Measurements from ENCODE around the gene TIPRL. TPM values are rescaled to one million over a fixed set of nuclear protein-coding genes. Genes with fewer than 3 reads are reported as not detected.
"Not testable (repeated sequence)": the region's sequence is repeated elsewhere in the genome, so short reads cannot be mapped to it uniquely, and the experiment has no call there.

The TIPRL gene
- total RNA-seq, 1 donor from 2014 or later: 23.8 TPM

DNA sequence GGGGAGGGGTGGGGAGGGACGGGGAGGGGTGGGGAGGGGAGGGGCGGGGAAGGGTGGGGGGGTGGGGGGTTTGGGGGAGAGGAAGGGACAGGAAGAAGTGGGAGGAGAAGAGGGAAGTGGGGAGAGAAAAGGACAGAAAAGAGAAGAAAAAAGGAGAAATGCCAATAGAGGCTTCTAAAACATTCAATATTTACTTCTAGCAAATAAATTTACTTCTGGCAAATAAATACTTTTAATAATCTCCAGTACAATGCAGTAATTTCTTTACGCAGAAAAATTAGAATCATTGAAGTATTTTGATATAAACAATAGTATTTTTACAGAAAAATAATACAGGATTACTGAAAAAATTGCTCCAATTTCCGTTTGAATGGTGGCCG lies 32.6 kb upstream of the TIPRL start:
- no peak overlapping the region for H3K4me3 ChIP-seq (ENCODE audit: low read depth, low read length)
- no peak for DNase-seq (ENCODE audit: low read depth)
- TF ChIP-seq, protein P1, sequence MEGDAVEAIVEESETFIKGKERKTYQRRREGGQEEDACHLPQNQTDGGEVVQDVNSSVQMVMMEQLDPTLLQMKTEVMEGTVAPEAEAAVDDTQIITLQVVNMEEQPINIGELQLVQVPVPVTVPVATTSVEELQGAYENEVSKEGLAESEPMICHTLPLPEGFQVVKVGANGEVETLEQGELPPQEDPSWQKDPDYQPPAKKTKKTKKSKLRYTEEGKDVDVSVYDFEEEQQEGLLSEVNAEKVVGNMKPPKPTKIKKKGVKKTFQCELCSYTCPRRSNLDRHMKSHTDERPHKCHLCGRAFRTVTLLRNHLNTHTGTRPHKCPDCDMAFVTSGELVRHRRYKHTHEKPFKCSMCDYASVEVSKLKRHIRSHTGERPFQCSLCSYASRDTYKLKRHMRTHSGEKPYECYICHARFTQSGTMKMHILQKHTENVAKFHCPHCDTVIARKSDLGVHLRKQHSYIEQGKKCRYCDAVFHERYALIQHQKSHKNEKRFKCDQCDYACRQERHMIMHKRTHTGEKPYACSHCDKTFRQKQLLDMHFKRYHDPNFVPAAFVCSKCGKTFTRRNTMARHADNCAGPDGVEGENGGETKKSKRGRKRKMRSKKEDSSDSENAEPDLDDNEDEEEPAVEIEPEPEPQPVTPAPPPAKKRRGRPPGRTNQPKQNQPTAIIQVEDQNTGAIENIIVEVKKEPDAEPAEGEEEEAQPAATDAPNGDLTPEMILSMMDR (conservative IDR thresholded peaks at IDR 0.05; ENCODE audit: low read depth, low read length): no peak

DNA sequence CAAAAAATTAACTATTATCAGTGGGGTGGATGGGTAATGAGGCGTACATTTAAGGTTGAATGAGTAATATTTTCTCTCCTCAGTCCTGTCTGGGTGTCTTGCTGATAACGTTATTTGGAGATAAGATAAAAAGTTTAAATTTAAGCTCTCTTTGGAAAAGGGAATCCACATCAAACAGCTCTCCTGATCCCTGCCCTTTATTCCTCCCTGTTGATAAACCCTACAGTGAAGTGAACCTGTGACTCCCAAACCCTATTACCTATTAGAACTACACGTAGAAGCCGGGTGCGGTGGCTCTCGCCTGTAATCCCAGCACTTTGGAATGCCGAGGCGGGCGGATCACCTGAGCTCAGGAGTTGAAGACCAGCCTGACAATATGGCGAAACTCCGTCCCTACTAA lies 32.1 kb upstream of the TIPRL start:
- DNase-seq (ENCODE audit: low read depth): no peak
- H3K4me3 ChIP-seq (ENCODE audit: low read depth, low read length): no peak overlapping the region
- TF ChIP-seq, protein P1 (conservative IDR thresholded peaks at IDR 0.05; ENCODE audit: low read depth, low read length): no peak

DNA sequence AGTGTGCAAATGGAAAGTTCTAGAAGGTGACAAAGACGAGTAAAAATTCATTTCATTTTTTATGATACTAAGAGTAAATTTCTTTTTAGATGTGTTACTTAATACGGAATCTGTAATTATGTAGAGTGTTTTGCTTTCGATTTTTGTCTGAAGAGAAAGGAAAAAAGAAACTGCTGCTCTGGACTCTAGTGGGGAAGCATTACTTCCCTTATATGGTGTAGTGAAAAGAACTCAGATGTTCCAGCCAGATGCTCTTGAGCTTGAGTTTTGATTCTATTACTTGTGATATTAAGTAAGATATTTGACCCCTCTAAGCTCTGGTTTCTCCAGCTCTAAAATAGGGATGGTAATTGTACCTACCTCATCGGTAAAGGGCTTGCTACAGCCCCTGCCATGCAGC lies 29.8 kb upstream of the TIPRL start:
- DNase-seq (ENCODE audit: low read depth): no peak
- H3K4me3 ChIP-seq (ENCODE audit: low read depth, low read length): no peak overlapping the region
- TF ChIP-seq, protein P1 (conservative IDR thresholded peaks at IDR 0.05; ENCODE audit: low read depth, low read length): no peak

DNA sequence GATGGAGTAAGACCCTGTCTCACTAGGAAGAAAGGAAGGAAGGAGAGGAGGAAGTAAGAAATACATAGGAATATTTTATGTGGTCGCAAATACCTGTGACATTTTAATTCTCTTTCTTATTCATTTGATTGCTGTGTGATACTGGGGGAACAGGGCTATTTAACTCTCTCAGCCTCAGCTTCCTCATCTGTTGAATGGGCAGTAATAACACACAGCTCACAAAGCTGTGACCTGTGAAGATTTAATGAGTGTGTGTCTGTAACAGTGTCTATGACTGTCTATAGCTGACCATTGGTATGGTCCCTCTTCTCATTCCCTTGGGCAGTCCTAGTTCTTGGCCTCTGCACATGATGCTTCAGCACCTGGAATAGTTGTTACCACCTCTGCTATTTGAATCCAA lies 28.5 kb upstream of the TIPRL start:
- TF ChIP-seq, protein P1 (conservative IDR thresholded peaks at IDR 0.05; ENCODE audit: low read depth, low read length): no peak
- no peak overlapping the region for H3K4me3 ChIP-seq (ENCODE audit: low read depth, low read length)
- DNase-seq (ENCODE audit: low read depth): no peak

DNA sequence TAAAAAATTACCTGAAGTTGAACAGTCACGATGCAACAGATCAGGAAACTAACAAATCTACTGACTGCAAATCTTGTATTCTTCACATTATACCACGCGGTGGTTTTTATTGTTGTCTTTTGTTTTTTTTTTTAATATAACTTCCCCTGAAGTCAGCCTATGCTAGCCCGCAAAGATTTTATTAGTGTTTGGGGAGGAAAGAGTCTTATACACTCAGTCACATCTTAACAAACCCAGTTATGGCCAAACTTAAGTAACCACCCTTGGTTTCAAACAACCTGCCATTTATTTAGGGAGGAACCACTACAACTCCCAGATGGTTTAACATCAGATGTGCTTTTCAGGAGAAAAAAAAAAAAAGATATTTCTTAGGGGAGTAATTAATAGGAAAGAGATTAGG lies 26.8 kb upstream of the TIPRL start:
- no peak overlapping the region for H3K4me3 ChIP-seq (ENCODE audit: low read depth, low read length)
- no peak for DNase-seq (ENCODE audit: low read depth)
- TF ChIP-seq, protein P1 (conservative IDR thresholded peaks at IDR 0.05; ENCODE audit: low read depth, low read length): no peak

DNA sequence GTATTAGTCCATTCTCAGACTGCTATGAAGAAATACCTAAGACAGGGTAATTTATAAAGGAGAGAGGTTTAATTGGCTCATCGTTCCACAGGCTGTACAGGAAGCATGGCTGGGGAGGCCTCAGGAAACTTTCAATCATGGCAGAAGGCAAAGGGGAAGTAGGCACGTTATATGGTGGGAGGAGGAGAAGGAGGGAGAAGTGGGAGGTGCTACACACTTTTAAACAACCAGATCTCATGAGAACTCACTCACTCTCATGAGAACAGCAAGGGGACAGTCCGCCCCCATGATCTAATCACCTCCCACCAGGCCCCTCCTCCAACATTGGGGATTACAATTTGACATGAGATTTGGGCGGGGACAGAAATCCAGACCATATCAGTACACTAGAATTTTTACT lies 24.1 kb upstream of the TIPRL start:
- H3K4me3 ChIP-seq (ENCODE audit: low read depth, low read length): not testable (repeated sequence)

DNA sequence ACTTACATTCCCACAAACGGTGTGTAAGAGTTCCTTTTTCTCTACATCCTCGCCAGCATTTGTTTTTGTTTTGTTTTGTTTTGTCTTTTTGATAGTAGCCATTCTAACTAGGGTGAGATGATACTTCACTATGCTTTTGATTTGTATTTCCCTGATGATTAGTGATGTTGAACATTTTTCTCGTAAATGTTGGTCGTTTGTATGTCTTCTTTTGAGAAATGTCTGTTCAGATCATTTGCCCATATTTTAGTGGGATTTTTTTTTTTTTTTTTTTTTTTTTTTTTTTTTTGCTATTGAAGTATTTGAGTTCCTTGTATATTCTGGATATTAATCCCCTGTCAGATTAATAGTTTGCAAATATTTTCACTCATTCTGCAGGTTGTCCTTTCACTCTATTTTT lies 22.9 kb upstream of the TIPRL start:
- TF ChIP-seq, protein P1 (conservative IDR thresholded peaks at IDR 0.05; ENCODE audit: low read depth, low read length): no peak
- no peak overlapping the region for H3K4me3 ChIP-seq (ENCODE audit: low read depth, low read length)
- no peak for DNase-seq (ENCODE audit: low read depth)

More for the DNA sequence above, 24.1 kb upstream of the TIPRL start:
- DNase-seq (ENCODE audit: low read depth): not testable (repeated sequence)

DNA sequence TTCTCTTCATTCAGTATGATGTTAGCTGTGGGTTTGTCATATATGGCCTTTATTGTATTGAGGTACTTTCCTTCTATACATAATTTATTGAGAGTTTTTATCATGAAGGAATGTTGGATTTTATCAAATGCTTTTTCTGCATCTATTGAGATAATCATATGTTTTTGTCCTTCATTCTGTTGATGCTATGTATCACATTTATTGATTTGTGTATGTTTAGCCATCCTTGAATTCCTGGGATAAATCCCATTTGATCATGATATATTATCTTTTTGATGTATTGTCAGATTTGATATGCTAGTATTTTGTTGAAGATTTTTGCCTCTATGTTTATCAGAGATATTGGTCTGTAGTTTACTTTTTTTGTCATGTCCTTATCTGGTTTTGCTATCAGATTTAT lies 21.1 kb upstream of the TIPRL start:
- TF ChIP-seq, protein P1 (conservative IDR thresholded peaks at IDR 0.05; ENCODE audit: low read depth, low read length): no peak
- no peak for DNase-seq (ENCODE audit: low read depth)
- H3K4me3 ChIP-seq (ENCODE audit: low read depth, low read length): no peak overlapping the region

All from epithelial cell of proximal tubule (primary cell).